Activated naive CD8-positive, alpha-beta T cell treated with anti-CD3 and anti-CD28 coated beads, Interleukin-2, amount 10 ng/mL, durations not matched to agents 7 days and 5 days (primary cell): Measurements from ENCODE around the gene NFYA. TPM values are rescaled to one million over a fixed set of nuclear protein-coding genes. Genes with fewer than 3 reads are reported as not detected.

Experiments
- ATAC-seq: fragments of 150-1000 bp; cut with Tn5 transposase; one replicate; pipeline ENCODE4 v1.10.0; 2021; ENCODE audit warnings: low read depth, moderate library complexity
- POLR2A ChIA-PET: fragments of 350-600 bp; sonication (Branson Sonifier 250); formaldehyde crosslinking; loops from one replicate; lab custom pipeline; 2021; ENCODE audit warnings: antibody characterized with exemption; lab: Charles Lee
- DNase-seq: peaks from one replicate; pipeline ENCODE4 v3.0.0; 2021
- H3K27ac Mint-ChIP-seq: one replicate; pipeline ENCODE4 v1.8.0; 2022; ENCODE audit warnings: mild to moderate bottlenecking, mixed read lengths
- H3K27me3 Mint-ChIP-seq: one replicate; pipeline ENCODE4 v1.8.0; 2022; ENCODE audit warnings: mild to moderate bottlenecking, moderate library complexity, mixed read lengths
- H3K36me3 Mint-ChIP-seq: one replicate; pipeline ENCODE4 v1.8.0; 2021; ENCODE audit warnings: mild to moderate bottlenecking, mixed read lengths
- H3K4me1 Mint-ChIP-seq: one replicate; pipeline ENCODE4 v1.8.0; 2021; ENCODE audit warnings: mixed read lengths
- H3K4me3 Mint-ChIP-seq: one replicate; pipeline ENCODE4 v1.8.0; 2022; ENCODE audit warnings: mild to moderate bottlenecking, moderate library complexity, mixed read lengths
- H3K9me3 Mint-ChIP-seq: one replicate; pipeline ENCODE4 v1.8.0; 2021; ENCODE audit warnings: mixed read lengths
- total RNA-seq, 2 experiments: library from RNA; stranded (reverse); gene quantifications; one replicate each; pipeline ENCODE4 v1.2.3, GENCODE V29; 2021

The NFYA gene
- total RNA-seq, 2 experiments from 2014 or later, result 44.4 to 47.7 TPM

DNA sequence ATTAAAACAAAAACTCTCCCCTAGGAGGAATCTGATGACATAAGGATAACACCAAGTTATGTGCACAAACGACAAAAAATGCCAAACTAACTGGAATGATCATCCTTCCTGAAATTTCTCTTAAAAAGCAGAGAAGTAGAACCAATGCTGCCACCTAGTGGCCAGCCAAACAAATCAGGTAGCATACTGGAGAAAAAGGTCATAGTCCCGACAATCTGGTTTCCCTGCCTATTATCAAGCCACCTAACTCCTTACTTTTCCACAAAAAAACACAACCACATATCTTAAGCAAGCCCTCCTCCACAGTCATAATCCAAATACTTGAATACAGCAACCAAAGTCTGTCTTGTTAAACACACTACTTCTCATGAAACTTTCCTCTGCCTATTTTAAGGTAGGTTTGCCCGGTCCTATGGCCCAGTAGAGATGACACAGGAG lies 5.9 kb upstream of the NFYA start:
- POLR2A ChIA-PET, result no interaction called here
- no peak overlapping the region for H3K27ac Mint-ChIP-seq
- H3K9me3 Mint-ChIP-seq, result no peaks in the 10 kb centered on the region
- H3K4me1 Mint-ChIP-seq, result peaks cover 32% of the 10 kb centered on the region
- H3K36me3 Mint-ChIP-seq, result peaks cover 31% of the 10 kb centered on the region
- H3K4me3 Mint-ChIP-seq, result no peak overlapping the region
- ATAC-seq, result no peak
- H3K27me3 Mint-ChIP-seq, result no peaks in the 10 kb centered on the region
- DNase-seq, result no peak

DNA sequence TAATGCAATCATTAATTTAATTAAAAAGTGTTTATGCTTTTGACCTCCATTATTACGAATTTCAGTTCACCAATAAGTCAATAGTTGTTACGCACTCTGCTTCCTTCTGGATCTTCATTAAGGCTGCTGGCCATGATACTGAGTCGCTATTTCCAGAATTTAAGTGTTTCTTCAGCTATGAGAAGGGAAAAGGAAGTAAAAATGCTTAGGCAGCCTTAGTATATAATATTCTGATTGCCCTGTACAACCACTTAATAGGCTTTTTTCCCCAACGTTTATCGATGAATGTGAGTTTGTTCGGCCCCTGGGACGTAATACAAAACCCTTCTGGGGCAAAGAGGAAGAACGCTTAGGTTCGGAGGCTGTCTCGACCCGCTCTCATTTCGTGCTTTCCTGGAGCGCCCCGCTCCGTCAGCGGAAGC lies 1.3 kb upstream of the NFYA start:
- ATAC-seq (no peak), DNase-seq (no peak)
- Mint-ChIP-seq H3K4me1 (peaks cover 47% of the 10 kb centered on the region), H3K9me3 (no peaks in the 10 kb centered on the region), H3K4me3 (peak overlapping the region; percentile 95), H3K36me3 (peaks cover 27% of the 10 kb centered on the region), H3K27me3 (no peaks in the 10 kb centered on the region), H3K27ac (peak overlapping the region; percentile 99)
- POLR2A ChIA-PET, result interaction anchor here (0.7 to 1.8 kb wide), 5 partner anchors 8 to 111 kb away, joined by 3 to 6 read pairs (median 3); no protein-coding TSS in a partner anchor

DNA sequence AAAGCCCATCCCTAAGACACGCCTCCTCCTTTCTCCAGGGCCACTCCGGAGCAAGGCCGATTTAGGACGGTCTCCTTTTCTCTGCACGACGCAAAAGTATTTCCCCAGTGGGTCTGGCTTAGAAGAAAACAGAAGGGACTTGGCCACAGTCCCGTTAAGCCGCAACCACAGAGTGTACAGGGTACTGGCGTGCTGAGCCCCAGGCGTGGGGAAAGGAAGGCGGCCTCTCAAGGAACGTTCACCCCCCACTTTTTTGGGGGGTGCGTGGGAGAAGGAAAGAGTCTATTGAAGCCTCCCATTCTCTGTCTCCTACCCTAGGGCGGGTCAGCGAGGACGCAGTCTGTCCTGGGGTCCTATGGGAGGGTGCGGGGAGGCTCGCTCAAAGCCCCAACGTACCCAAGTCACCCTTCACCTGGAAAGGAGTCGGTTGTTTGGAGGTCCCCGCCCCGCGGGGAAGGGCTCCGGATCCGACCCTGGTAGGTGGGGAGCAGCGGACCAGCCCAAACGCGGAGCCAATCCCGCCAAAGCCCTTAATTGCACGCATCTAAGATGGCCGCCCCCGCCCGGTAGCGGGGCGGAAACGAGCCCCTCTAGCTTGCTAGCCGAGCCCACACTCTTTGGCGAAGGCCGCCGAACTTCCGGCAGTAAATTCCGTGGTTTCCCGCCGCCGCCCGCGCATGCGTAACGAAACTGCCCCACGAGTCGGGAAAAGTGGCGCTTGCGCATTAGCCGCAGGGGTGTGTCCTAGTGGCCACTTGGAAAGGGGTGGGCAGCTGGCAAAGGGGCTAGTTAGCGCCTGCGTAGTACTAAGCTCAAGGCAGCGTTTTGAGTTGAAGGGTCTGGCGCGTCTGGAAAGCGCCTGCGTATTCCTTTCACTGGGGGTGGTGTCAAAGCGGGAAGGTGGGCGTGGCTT lies 595 bp upstream of the NFYA start, which contains the start of gene OARD1:
OARD1 (minus strand) TSS at position 434 of the 913 bp plus-strand sequence. CDS start 722 bp downstream, outside the sequence.
- Mint-ChIP-seq H3K4me1 (peaks cover 46% of the 10 kb centered on the region), H3K27ac (peak within 1 kb of the TSS; percentile 99), H3K9me3 (no peaks in the 10 kb centered on the region), H3K4me3 (peak within 1 kb of the TSS; percentile 97), H3K27me3 (no peaks in the 10 kb centered on the region), H3K36me3 (peaks cover 22% of the 10 kb centered on the region)
- DNase-seq (peak; percentile 99), ATAC-seq (peak; percentile 73)
- POLR2A ChIA-PET, result interaction anchor here (0.6 to 2.3 kb wide), 14 partner anchors 9 to 262 kb away, joined by 3 to 16 read pairs (median 4); partner anchors contain the start of genes TREML1 and TREML2

DNA sequence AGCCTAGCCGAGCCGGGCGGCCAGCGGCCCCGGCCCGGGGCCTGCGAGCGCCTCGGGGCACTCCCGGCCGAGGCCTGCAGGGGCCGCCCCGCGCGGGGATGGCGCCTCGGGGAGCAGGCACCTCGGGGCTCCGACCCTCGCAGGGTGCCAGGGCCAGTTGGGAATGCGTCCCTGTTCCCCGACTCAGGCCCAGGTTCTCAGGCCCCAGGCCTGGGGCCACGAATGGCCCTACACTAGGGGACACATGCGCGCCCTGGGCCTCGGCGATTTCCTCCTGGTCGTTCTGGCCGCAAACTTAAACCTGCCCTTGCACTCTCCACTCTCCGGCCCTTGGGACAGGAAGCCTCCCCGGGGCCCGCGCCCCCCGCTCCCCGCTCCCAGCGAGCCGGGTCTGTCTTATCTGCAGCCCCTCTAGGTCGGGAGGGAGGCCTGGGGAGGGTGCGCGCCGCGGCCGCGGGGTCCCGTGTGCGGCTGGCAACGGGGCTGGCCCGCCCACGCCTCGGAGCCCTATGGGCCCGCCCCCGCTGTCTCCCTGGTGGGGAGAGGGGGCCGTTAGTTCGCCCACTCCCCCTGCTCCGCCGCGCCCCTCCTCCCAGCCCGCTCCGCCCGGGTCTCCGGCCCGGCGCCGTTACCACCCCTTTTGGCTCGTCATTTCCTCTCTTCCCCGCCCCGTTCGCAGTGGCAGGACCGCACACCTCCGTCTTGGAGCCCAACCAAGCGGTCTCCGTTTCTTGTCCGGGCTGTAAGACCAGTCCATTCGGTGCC lies 611 bp downstream of the NFYA start:
- Mint-ChIP-seq H3K4me1 (peaks cover 42% of the 10 kb centered on the region), H3K9me3 (no peaks in the 10 kb centered on the region), H3K4me3 (peak overlapping the region; percentile 97), H3K27me3 (no peaks in the 10 kb centered on the region), H3K27ac (peak overlapping the region; percentile 98), H3K36me3 (peaks cover 20% of the 10 kb centered on the region)
- ATAC-seq (peak; percentile 2), DNase-seq (peak; percentile 84)
- POLR2A ChIA-PET, result interaction anchor here (0.6 to 2.3 kb wide), 10 partner anchors 20 to 261 kb away, joined by 3 to 16 read pairs (median 6); partner anchors contain the start of gene TREML2

DNA sequence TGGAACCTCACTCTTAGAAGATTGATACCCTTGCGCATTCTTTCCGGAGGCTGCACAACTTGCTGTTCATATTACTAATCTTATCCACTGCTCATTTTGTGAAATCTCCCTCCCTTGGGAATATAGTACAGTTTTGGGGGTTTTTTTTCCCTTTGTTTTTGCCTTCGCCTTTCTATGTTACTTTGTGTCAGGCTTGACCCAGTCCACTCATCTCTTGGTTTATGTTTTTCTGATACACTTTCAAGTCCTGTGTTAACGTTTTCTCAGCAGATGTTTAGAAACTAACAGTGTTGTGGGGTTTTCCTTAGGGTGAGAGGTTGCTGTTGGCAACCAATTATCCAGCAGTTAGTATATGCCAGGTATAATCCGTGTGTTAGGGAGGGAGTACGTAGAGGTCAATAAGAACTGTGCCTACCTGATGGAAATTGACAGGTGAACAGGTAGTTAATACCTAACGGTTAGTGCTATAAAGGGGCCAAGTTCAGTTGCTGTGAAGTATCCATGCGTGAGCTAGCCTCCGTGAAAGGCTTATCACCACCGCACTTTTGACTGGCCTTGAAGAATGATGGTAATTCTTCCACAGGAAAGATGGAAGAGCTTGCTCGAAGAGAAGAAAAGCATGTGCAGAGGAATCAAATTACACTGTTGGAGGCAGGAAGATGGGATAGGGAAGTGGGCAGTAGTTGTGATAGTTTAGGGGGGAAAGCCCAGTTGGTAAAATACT lies 1.4 kb downstream of the NFYA start:
- H3K4me1 Mint-ChIP-seq, result peaks cover 47% of the 10 kb centered on the region
- peak overlapping the region; percentile 97 for H3K4me3 Mint-ChIP-seq
- no peak for DNase-seq
- H3K27me3 Mint-ChIP-seq, result no peaks in the 10 kb centered on the region
- H3K36me3 Mint-ChIP-seq, result peaks cover 23% of the 10 kb centered on the region
- ATAC-seq, result no peak
- H3K9me3 Mint-ChIP-seq, result no peaks in the 10 kb centered on the region
- POLR2A ChIA-PET, result interaction anchor here (1.0 to 2.3 kb wide), 4 partner anchors 22 to 260 kb away, joined by 3 to 10 read pairs (median 5); no protein-coding TSS in a partner anchor
- H3K27ac Mint-ChIP-seq, result peak overlapping the region; percentile 98

DNA sequence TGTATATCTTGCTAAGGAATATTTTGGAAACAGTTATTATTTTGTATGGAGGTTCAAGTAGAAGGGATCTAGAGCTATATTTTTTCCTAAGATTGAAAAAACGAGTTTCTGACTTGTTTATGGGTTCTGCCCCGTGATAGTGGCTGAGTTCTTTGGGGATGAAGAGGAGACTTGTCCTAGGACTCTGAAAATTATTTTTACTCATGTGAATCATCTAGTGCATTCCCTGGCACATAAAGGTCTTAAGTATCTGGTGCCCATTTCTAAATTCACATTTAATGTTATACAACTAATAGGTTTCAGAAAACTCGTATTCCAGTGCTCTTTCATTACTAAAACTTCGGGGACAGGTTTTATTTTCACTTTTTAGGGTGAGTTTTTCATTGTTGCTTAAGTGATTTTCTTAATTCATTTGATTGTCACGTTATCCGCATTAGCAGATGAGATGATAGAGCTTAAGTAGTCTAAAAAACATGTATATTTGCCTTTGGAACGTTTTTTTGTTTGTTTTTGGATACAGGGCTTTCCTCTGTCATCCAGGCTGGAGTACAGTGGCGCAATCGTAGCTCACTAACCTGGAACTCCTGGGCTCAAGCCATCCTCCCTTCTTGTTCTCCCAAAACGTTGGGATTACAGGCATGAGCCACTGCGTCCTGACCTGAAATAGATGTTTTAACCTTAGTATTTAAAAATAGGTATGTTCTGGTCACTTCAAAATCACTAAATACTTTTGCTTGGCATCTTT lies 2.1 kb downstream of the NFYA start:
- H3K9me3 Mint-ChIP-seq, result no peaks in the 10 kb centered on the region
- H3K4me1 Mint-ChIP-seq, result peaks cover 42% of the 10 kb centered on the region
- peaks cover 22% of the 10 kb centered on the region for H3K36me3 Mint-ChIP-seq
- DNase-seq (no peak), ATAC-seq (no peak)
- peak overlapping the region; percentile 98 for H3K27ac Mint-ChIP-seq
- peak overlapping the region; percentile 97 for H3K4me3 Mint-ChIP-seq
- no peaks in the 10 kb centered on the region for H3K27me3 Mint-ChIP-seq
- POLR2A ChIA-PET, result interaction anchor here (1.0 to 1.7 kb wide), 3 partner anchors 23 to 259 kb away, joined by 3 to 5 read pairs (median 5); no protein-coding TSS in a partner anchor

DNA sequence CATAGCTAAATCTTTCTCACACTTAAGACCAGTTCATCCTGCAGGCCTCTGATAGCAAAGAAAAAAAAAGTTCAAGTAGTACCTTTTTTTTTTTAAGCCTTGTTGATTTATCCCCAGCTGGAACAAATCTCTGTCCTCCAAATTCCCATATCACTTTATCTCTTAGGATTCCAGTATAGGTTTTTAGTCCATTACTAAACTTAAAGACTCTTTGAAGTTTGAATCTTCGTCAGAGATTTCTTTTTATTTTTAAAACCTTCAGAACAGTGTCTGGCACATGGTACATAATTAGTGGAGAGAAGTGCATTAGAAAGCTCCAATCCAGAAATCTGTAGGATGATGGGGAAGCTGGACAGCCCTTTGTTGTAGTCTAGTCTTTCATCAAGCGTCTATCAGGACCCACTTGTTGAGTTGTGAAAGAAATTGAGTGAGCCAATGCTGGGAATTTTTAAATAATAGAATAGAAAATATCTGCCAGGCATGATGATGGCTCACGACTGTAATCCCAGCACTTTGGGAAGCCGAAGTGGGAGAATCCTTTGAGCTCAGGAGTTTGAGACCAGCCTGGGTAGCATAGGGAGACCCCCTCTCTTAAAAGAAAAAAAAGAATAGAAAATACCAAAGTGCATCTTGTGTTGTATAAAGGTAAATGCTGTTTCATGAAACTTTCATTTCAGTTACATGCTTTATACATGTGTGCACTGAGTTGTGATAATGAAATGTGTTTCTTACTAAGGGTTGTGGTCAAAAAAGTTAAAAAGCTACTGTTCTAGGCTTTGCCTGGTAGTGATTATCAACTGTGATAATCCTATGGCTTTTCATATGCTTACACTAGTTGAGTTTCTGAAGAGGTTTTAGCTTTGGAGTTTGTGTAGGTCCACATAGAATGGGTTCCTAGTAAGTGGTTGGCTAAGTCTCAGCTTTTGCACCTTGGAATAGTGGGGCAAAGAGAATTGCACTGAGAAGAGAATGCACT lies 3.2 kb downstream of the NFYA start:
- H3K27me3 Mint-ChIP-seq, result no peaks in the 10 kb centered on the region
- DNase-seq (no peak), ATAC-seq (no peak)
- peak overlapping the region; percentile 97 for H3K4me3 Mint-ChIP-seq
- H3K9me3 Mint-ChIP-seq, result no peaks in the 10 kb centered on the region
- POLR2A ChIA-PET, result interaction anchor here (1.3 to 1.7 kb wide), 3 partner anchors 124 to 258 kb away, joined by 3 to 5 read pairs (median 3); no protein-coding TSS in a partner anchor
- peaks cover 46% of the 10 kb centered on the region for H3K4me1 Mint-ChIP-seq
- H3K27ac Mint-ChIP-seq, result peak overlapping the region; percentile 6
- peaks cover 26% of the 10 kb centered on the region for H3K36me3 Mint-ChIP-seq

DNA sequence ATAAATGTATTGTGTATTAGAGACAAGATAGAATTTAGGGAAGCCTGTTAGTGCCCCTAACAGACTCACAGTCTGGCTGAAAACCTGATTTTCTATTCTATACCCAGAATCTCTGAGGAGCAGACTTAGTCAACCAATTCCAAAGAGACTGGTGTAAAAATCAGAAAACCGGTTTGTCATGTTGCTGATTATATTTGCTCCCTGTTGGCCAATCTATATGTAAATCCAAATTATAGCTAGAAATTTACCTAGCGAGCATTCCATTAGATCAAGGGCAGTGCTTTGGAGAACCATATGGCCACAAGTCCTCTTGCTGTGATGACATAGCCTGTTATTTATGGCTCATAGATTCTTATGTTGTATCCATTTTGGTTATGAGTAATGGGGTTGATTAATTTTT lies 4.8 kb downstream of the NFYA start:
- no peak overlapping the region for H3K27ac Mint-ChIP-seq
- peaks cover 46% of the 10 kb centered on the region for H3K4me1 Mint-ChIP-seq
- no peaks in the 10 kb centered on the region for H3K9me3 Mint-ChIP-seq
- H3K27me3 Mint-ChIP-seq, result no peaks in the 10 kb centered on the region
- POLR2A ChIA-PET, result no interaction called here
- DNase-seq (no peak), ATAC-seq (no peak)
- H3K4me3 Mint-ChIP-seq, result no peak overlapping the region
- peaks cover 28% of the 10 kb centered on the region for H3K36me3 Mint-ChIP-seq

DNA sequence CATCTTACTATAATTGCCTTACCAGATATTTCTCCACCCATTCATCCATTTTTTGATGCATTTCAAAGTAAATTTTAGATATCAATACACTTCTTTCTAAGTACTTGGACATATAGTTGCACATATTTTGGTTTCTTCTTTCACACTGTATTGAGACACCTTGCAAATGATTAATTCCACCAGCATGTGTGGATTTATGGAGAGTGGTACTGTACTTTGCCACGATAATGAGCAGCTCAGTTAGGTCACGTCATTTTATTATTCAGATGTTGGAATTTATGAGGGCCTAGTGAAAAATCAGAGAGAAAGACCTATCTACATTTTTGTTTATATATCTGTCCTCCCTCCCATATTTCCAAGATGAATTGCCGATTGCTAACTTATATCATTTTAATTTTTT lies 5.3 kb downstream of the NFYA start:
- Mint-ChIP-seq H3K36me3 (peaks cover 33% of the 10 kb centered on the region), H3K4me1 (peaks cover 49% of the 10 kb centered on the region), H3K9me3 (no peaks in the 10 kb centered on the region), H3K27me3 (no peaks in the 10 kb centered on the region), H3K4me3 (no peak overlapping the region), H3K27ac (no peak overlapping the region)
- POLR2A ChIA-PET, result no interaction called here
- DNase-seq (no peak), ATAC-seq (no peak)

DNA sequence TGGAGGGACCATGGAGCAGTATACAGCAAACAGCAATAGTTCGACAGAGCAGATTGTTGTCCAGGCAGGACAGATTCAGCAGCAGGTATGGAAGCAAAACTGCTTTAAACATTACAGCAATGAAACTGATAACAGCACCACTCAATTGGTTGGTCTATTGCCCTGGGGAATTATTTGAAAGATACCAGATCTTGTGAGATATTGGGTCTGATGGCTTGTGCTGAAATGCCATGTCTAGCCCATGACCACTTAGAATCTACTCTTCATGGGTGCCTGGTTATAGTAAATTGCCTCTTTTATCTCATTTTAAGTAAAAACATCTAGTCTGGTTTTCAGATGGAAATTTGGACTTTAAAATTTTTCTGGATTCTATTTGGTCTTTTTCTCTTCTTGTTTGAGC lies 6.3 kb downstream of the NFYA start:
- H3K4me1 Mint-ChIP-seq, result peaks cover 55% of the 10 kb centered on the region
- DNase-seq (no peak), ATAC-seq (no peak)
- H3K36me3 Mint-ChIP-seq, result peaks cover 41% of the 10 kb centered on the region
- H3K27me3 Mint-ChIP-seq, result no peaks in the 10 kb centered on the region
- H3K9me3 Mint-ChIP-seq, result no peaks in the 10 kb centered on the region
- POLR2A ChIA-PET, result interaction anchor here (2.2 kb wide), 1 partner anchor 11 kb away, joined by 5 read pairs; no protein-coding TSS in a partner anchor
- no peak overlapping the region for H3K27ac Mint-ChIP-seq
- no peak overlapping the region for H3K4me3 Mint-ChIP-seq

DNA sequence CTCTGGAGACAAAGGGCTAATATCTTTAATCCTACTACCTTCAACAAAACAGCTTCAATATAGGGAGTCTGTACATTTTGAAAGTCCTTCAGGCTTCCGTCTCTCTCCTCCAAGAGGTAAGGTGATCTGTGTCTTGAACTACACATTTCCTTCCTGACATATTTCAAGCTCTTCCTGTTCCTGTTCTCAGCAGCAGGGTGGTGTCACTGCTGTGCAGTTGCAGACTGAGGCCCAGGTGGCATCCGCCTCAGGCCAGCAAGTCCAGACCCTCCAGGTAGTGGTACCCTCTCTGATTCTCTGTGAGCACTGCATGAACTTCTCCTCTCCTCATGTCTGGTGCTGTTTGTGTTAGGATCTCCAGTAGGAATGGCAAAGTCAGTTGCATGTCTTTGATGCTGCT lies 7.8 kb downstream of the NFYA start:
- Mint-ChIP-seq H3K27me3 (no peaks in the 10 kb centered on the region), H3K36me3 (peaks cover 50% of the 10 kb centered on the region), H3K9me3 (no peaks in the 10 kb centered on the region), H3K4me1 (peaks cover 45% of the 10 kb centered on the region), H3K27ac (peak overlapping the region; percentile 95), H3K4me3 (peak overlapping the region; percentile 87)
- ATAC-seq, result peak; percentile 99
- POLR2A ChIA-PET, result interaction anchor here (0.6 to 2.2 kb wide), 5 partner anchors 9 to 120 kb away, joined by 3 to 5 read pairs (median 4); partner anchors contain the start of gene TREML2
- DNase-seq, result peak; percentile 43
